K562 (cell line): ENCODE results near the gene HDLBP. TPM values are rescaled to one million over a fixed set of nuclear protein-coding genes. Genes with fewer than 3 reads are reported as not detected.

Experiments used
- ATAC-seq: fragments of 200-7000 bp; cut with Tn5 transposase; 3 replicates; pipeline ENCODE4 v1.9.1; 2020; ENCODE audit warnings: moderate library complexity
- BruUV-seq: library from RNA; stranded (reverse); fragments of 400-500 nt; replicated peaks from 2 replicates; lab custom pipeline; 2021; lab: Mats Ljungman, UMichigan
- CTCF ChIA-PET: fragments of 300-600 bp; formaldehyde crosslinking; extraction: SDS; loops from one replicate; lab custom pipeline; 2021; ENCODE audit warnings: low intra/inter-chr PET ratio; lab: Yijun Ruan, JAX
- POLR2A ChIA-PET: fragments of 300-600, 350-650 bp; sonication (Branson Sonifier 250); formaldehyde crosslinking; extraction: SDS; loops from one replicate; lab custom pipeline; 2021; ENCODE audit warnings: antibody characterized with exemption, inconsistent platforms; lab: Yijun Ruan, JAX
- DNase-seq, 4 experiments: peaks; one replicate each; pipeline versions ENCODE4 v3.0.0 to v3.0.0-alpha.2; 2011 to 2018; ENCODE audit warnings: low spot score in 3 of 4, mixed read lengths in 3 of 4; ENCODE audit errors: extremely low read depth in 1 of 4
- FAIRE-seq: peaks from 2 replicates; lab custom pipeline; 2011; peaks lifted over from hg19 to GRCh38; lab: Jason Lieb, UNC
- H2AFZ ChIP-seq: 2 replicates; pipeline ENCODE4 v1.6.0; 2011; ENCODE audit warnings: low read depth, low read length, control low read depth, inconsistent platforms
- H3K27ac ChIP-seq: fragments of 200-600 bp; 3 replicates; pipeline ENCODE4 v1.8.0; 2011; ENCODE audit warnings: low read depth, mild to moderate bottlenecking, control low read depth, inconsistent platforms, low read length, moderate library complexity, mixed read lengths; ENCODE audit errors: extremely low read depth
- H3K27me3 ChIP-seq, 2 experiments: fragments of 300-600 bp in 1 of 2; 2 replicates in 1 of 2; 3 replicates in 1 of 2; pipeline versions ENCODE4 v1.6.0 to v1.8.0; 2011; ENCODE audit warnings: inconsistent platforms in 2 of 2, low read length in 2 of 2, mild to moderate bottlenecking in 1 of 2, mixed read lengths in 1 of 2, moderate library complexity in 1 of 2; ENCODE audit not compliant: control insufficient read depth in 2 of 2, insufficient read depth in 2 of 2
- H3K36me3 ChIP-seq: fragments of 300-600 bp; 3 replicates; pipeline ENCODE4 v1.8.0; 2011; ENCODE audit warnings: mild to moderate bottlenecking, low read length, inconsistent platforms; ENCODE audit not compliant: control insufficient read depth, insufficient read depth
- H3K4me1 ChIP-seq, 2 experiments: fragments of 200-600 bp in 1 of 2; replicated peaks in 1 of 2; 2 replicates in 1 of 2; 3 replicates in 1 of 2; pipeline versions ENCODE4 v1.5.1 to v1.8.0; 2011; ENCODE audit warnings: inconsistent platforms in 2 of 2, low read length in 2 of 2, mild to moderate bottlenecking in 1 of 2, mixed read lengths in 1 of 2, moderate library complexity in 1 of 2; ENCODE audit not compliant: control insufficient read depth in 2 of 2, insufficient read depth in 2 of 2
- H3K4me2 ChIP-seq: 2 replicates; pipeline ENCODE4 v1.6.1; 2011; ENCODE audit warnings: low read length, control low read depth, inconsistent platforms, mixed read lengths; ENCODE audit not compliant: insufficient read depth
- H3K4me3 ChIP-seq: fragments of 200-600 bp; sonication (generic), shearing (Covaris generic); 2 replicates; pipeline ENCODE4 v1.5.1; 2016; ENCODE audit warnings: control low read depth, inconsistent platforms
- H3K79me2 ChIP-seq: fragments of 200-600 bp; 3 replicates; pipeline ENCODE4 v1.8.0; 2011; ENCODE audit warnings: low read length, inconsistent platforms; ENCODE audit not compliant: control insufficient read depth, insufficient read depth
- H3K9ac ChIP-seq, 2 experiments: 2 replicates each; pipeline versions ENCODE4 v1.6.0 to v1.6.1; 2011; ENCODE audit warnings: low read depth in 2 of 2, low read length in 2 of 2, control low read depth in 1 of 2, inconsistent platforms in 1 of 2, mild to moderate bottlenecking in 1 of 2, mixed read lengths in 1 of 2; ENCODE audit not compliant: insufficient read depth in 1 of 2
- H3K9me1 ChIP-seq: one replicate; pipeline ENCODE4 v1.6.0; 2011; ENCODE audit warnings: inconsistent platforms, mild to moderate bottlenecking, low read length, moderate library complexity; ENCODE audit not compliant: control insufficient read depth, insufficient read depth
- H3K9me3 ChIP-seq: replicated peaks from 2 replicates; pipeline ENCODE4 v1.5.1; 2011; ENCODE audit warnings: low read depth, low read length, inconsistent platforms; ENCODE audit not compliant: control insufficient read depth, insufficient read depth
- H4K20me1 ChIP-seq: replicated peaks from 2 replicates; pipeline ENCODE4 v1.6.1; 2011; ENCODE audit warnings: low read length, inconsistent platforms, mixed read lengths; ENCODE audit not compliant: control insufficient read depth, insufficient read depth
- CHD4 ChIP-seq: fragments of 200-600 bp; sonication (generic); IDR thresholded peaks from 3 replicates; pipeline ENCODE4 v1.6.1; 2012; ENCODE audit warnings: low read depth, mild to moderate bottlenecking, mixed read lengths, low read length, inconsistent platforms; ENCODE audit not compliant: insufficient read depth, insufficient replicate concordance, poor library complexity, severe bottlenecking
- EP300 ChIP-seq: IDR thresholded peaks from 2 replicates; pipeline ENCODE4 v1.6.1; 2012; ENCODE audit warnings: low read length, improper control_type of control experiment
- HMG20B ChIP-seq: fragments of 250-450 bp; sonication (Bioruptor Pico); IDR thresholded peaks from 2 replicates; pipeline ENCODE4 v1.5.0; 2021; ENCODE audit warnings: mild to moderate bottlenecking
- KDM4B ChIP-seq, 2 experiments: fragments of 450-650 bp in 1 of 2; sonication (generic) in 1 of 2; IDR thresholded peaks; 2 replicates each; pipeline ENCODE4 v1.6.1; 2016 to 2017; ENCODE audit warnings: borderline replicate concordance in 2 of 2, antibody characterized with exemption in 1 of 2, low read depth in 1 of 2, mild to moderate bottlenecking in 1 of 2
- KLF10 ChIP-seq: fragments of 250-450 bp; sonication (Bioruptor Pico); IDR thresholded peaks from 2 replicates; pipeline ENCODE4 v1.6.1; 2021; ENCODE audit warnings: matching md5 sums
- LEF1 ChIP-seq: fragments of 450-650 bp; IDR thresholded peaks from 2 replicates; pipeline ENCODE4 v1.6.1; 2016; ENCODE audit warnings: mild to moderate bottlenecking
- NFE2L1 ChIP-seq: fragments of 450-650 bp; IDR thresholded peaks from 2 replicates; pipeline ENCODE4 v1.6.1; 2016; ENCODE audit warnings: missing genetic modification characterization, low read depth, mild to moderate bottlenecking, missing compliant biosample characterization, moderate library complexity, borderline replicate concordance
- SREBF2 ChIP-seq: sonication (generic); formaldehyde crosslinking; IDR thresholded peaks from 2 replicates; pipeline ENCODE4 v1.4.0; 2020; ENCODE audit warnings: mild to moderate bottlenecking, missing genetic modification reagents
- YY1 ChIP-seq, 3 experiments: IDR thresholded peaks; 2 replicates each; pipeline ENCODE4 v1.6.1; 2011; ENCODE audit warnings: low read length in 2 of 3, mild to moderate bottlenecking in 2 of 3, moderate library complexity in 2 of 3, borderline replicate concordance in 1 of 3, control low read depth in 1 of 3, low read depth in 1 of 3; ENCODE audit not compliant: insufficient read depth in 3 of 3, insufficient replicate concordance in 2 of 3, control insufficient read depth in 1 of 3, insufficient read length in 1 of 3; ENCODE audit errors: extremely low read depth in 1 of 3
- ZNF785 ChIP-seq: fragments of 250-450 bp; sonication (Bioruptor Pico); IDR thresholded peaks from 2 replicates; pipeline ENCODE4 v1.4.0; 2020; ENCODE audit warnings: mild to moderate bottlenecking
- WGBS: fragments of 100-300 bp; shearing (Covaris generic); methylation state at CpG from one replicate; pipeline ENCODE4 v1.1.6; 2016; ENCODE audit warnings: low coverage, mixed read lengths; ENCODE audit not compliant: insufficient coverage; ENCODE audit errors: missing lambda C conversion rate; 5-methylcytosine and 5-hydroxymethylcytosine counted together
- in situ Hi-C: fragments of 300-500 bp; cut with MboI; formaldehyde crosslinking; loops from 4 replicates; pipeline ENCODE4 v1.15.0; 2018; ENCODE audit warnings: inconsistent platforms, mixed read lengths
- intact Hi-C: fragments of 100-400 bp; cut with micrococcal nuclease; formaldehyde crosslinking; loops from 2 replicates; pipeline ENCODE4 v1.14.2; 2022
- polyA plus RNA-seq, 8 experiments: library from polyadenylated mRNA; depleted of rRNA in 4 of 8; stranded (reverse) in 5 of 8; unstranded in 3 of 8; fragments of >200 nt; fragmentation: Nextera tagmentation in 2 of 8; fragmentation: Illumina TruSeq in 1 of 8; extraction: Ambion mirVana in 2 of 8; extraction: Trizol in 1 of 8; gene quantifications; 2 replicates each; pipeline versions ENCODE4 v1.2.1 to v1.2.3, GENCODE V29; 2011 to 2014; ENCODE audit warnings: inconsistent platforms in 1 of 8, missing spikeins in 1 of 8
- total RNA-seq, 7 experiments: library from RNA; depleted of rRNA in 6 of 7; stranded (reverse); fragments of >200 nt in 6 of 7; fragmentation: Illumina TruSeq in 2 of 7; extraction: Trizol in 2 of 7; gene quantifications; 2 replicates each; pipeline versions ENCODE4 v1.2.1 to v1.2.3, GENCODE V29; 2011 to 2021; ENCODE audit warnings: low replicate concordance in 1 of 7
- TF ChIP-seq, protein P1 (sequence below): fragments of 450-650 bp; formaldehyde crosslinking; IDR thresholded peaks from 2 replicates; pipeline ENCODE4 v1.4.0; 2020; ENCODE audit warnings: mild to moderate bottlenecking, mixed read lengths
- TF ChIP-seq, protein P2 (sequence below), 2 experiments: fragments of 450-650 bp; conservative IDR thresholded peaks; 2 replicates each; pipeline ENCODE4 v1.6.1; 2017; ENCODE audit warnings: mild to moderate bottlenecking in 2 of 2, moderate library complexity in 2 of 2
- TF ChIP-seq, protein P3 (sequence below): fragments of 200-800 bp; sonication (Bioruptor generic); IDR thresholded peaks from 2 replicates; pipeline ENCODE4 v1.6.1; 2017; ENCODE audit warnings: missing genetic modification characterization, missing compliant biosample characterization

Gene HDLBP
- total and polyA plus RNA-seq, 9 of the 15 experiments (the other 6 are each of a cell fraction or from before 2014, with no cell fraction given): 24.4 to 378 (median 146) TPM

DNA sequence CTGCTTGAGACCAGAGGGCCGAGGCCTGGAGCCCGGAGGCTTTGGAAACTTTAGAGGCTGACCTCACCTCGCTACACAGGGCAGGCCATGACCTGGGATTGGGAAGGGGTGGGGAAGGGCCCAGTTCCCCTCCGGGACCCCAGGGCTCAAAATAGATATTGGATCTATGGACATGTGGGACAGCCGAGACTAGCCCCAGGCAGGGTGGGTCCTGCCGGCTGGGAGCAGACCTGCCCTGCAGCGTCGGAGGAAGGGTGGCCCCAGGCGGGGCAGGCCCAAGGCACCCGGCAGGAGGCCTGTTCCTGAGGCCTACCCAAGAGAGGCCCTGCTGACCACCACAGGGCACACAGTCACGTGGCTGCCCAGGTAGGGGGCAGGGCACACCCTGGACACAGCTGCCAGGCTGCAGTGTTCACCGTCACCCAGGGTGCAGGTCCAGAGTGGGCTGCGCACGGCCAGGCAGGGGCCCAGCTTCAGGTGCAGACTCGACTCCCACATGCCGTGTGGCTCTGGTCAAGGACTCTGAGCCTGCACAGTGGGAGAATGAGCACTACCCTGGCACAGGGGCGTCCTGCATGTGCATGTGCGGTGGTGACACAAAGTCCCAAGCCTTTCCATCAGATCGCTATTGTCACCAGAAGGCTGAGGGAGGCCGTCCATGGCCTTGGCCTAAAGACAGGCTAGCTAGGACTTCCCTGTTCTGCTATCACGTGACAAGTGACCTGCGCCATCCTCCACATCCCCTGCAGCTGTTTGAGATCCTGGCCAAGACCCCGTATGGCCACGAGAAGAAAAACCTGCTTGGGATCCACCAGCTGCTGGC is 113.8 kb downstream of the HDLBP start (continued):
- TF ChIP-seq, protein P1, sequence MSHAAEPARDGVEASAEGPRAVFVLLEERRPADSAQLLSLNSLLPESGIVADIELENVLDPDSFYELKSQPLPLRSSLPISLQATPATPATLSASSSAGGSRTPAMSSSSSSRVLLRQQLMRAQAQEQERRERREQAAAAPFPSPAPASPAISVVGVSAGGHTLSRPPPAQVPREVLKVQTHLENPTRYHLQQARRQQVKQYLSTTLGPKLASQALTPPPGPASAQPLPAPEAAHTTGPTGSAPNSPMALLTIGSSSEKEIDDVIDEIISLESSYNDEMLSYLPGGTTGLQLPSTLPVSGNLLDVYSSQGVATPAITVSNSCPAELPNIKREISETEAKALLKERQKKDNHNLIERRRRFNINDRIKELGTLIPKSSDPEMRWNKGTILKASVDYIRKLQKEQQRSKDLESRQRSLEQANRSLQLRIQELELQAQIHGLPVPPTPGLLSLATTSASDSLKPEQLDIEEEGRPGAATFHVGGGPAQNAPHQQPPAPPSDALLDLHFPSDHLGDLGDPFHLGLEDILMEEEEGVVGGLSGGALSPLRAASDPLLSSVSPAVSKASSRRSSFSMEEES: peak; percentile 50

DNA sequence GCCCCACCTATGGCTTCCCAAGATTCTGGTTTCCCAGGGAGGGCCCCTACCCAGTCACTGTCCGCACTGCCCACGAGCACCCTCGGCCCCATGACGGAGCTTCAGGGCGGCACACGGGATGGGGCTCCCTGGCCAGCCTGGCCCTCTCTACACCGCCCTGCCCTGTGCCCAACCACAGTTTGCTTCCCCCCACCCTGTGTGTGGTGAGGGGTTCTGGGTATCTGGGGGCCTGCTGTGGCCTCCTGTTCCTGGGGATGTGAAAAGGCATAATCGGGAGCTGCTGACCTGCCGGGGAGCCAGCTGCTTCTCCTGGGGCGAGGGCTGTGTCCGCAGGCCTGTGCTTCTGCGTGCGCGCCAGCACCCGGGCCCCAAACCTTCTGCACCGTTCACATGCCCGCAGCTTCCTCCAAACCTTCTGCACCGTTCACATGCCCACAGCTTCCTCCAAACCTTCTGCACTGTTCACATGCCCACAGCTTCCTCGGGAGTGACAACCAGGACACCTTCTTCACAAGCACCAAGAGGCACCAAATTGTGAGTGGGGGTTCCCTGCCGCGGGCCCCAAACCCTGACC is 114.6 kb downstream of the HDLBP start:
- in situ Hi-C loops: no loop called here
- no peaks in the 10 kb centered on the region for H3K9me3 ChIP-seq
- TF ChIP-seq YY1 (IDR thresholded peaks at IDR 0.05; ENCODE audit: borderline replicate concordance in 1 of 3, control insufficient read depth in 1 of 3, extremely low read depth in 1 of 3, insufficient read depth in 3 of 3, insufficient read length in 1 of 3, insufficient replicate concordance in 2 of 3, low read depth in 1 of 3, low read length in 2 of 3): no peak
- no peak for TF ChIP-seq ZNF785 (CRISPR knock-in tag)
- TF ChIP-seq HMG20B (CRISPR knock-in tag): no peak
- no peak for TF ChIP-seq CHD4
- TF ChIP-seq, protein P2, sequence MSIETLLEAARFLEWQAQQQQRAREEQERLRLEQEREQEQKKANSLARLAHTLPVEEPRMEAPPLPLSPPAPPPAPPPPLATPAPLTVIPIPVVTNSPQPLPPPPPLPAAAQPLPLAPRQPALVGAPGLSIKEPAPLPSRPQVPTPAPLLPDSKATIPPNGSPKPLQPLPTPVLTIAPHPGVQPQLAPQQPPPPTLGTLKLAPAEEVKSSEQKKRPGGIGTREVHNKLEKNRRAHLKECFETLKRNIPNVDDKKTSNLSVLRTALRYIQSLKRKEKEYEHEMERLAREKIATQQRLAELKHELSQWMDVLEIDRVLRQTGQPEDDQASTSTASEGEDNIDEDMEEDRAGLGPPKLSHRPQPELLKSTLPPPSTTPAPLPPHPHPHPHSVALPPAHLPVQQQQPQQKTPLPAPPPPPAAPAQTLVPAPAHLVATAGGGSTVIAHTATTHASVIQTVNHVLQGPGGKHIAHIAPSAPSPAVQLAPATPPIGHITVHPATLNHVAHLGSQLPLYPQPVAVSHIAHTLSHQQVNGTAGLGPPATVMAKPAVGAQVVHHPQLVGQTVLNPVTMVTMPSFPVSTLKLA (conservative IDR thresholded peaks at IDR 0.05): no peak
- TF ChIP-seq KLF10 (CRISPR knock-in tag): no peak
- TF ChIP-seq KDM4B (IDR thresholded peaks at IDR 0.05; ENCODE audit: borderline replicate concordance in 2 of 2, low read depth in 1 of 2): no peak
- TF ChIP-seq SREBF2 (CRISPR knock-in tag): no peak
- TF ChIP-seq, protein P3, sequence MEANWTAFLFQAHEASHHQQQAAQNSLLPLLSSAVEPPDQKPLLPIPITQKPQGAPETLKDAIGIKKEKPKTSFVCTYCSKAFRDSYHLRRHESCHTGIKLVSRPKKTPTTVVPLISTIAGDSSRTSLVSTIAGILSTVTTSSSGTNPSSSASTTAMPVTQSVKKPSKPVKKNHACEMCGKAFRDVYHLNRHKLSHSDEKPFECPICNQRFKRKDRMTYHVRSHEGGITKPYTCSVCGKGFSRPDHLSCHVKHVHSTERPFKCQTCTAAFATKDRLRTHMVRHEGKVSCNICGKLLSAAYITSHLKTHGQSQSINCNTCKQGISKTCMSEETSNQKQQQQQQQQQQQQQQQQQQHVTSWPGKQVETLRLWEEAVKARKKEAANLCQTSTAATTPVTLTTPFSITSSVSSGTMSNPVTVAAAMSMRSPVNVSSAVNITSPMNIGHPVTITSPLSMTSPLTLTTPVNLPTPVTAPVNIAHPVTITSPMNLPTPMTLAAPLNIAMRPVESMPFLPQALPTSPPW (CRISPR knock-in tag): no peak
- no peak for TF ChIP-seq LEF1
- TF ChIP-seq NFE2L1 (tag): no peak
- no peak for TF ChIP-seq EP300

More for the DNA sequence above, 114.6 kb downstream of the HDLBP start:
- ATAC-seq (no peak), FAIRE-seq (no peak), DNase-seq (no peak)
- Histone ChIP-seq H2AFZ (no peak overlapping the region), H3K79me2 (no peaks in the 10 kb centered on the region), H4K20me1 (no peaks in the 10 kb centered on the region), H3K27ac (no peak overlapping the region), H3K9ac (no peak overlapping the region; a peak in 1 of 4 replicates), H3K4me3 (no peak overlapping the region), H3K4me1 (peaks cover 0 to 39% of the 10 kb centered on the region in 2 experiments; a peak in 3 of 5 replicates), H3K27me3 (peaks cover 0 to 15% of the 10 kb centered on the region in 2 experiments; a peak in 2 of 5 replicates), H3K36me3 (no peaks in the 10 kb centered on the region), H3K4me2 (no peak overlapping the region), H3K9me1 (no peaks in the 10 kb centered on the region)
- POLR2A ChIA-PET: no interaction called here
- intact Hi-C loops: no loop called here
- BruUV-seq: no TSS peak
- WGBS: 26% methylated on average over 7 of the region's 21 CpGs
- CTCF ChIA-PET: no interaction called here
